Activated CD4-positive, CD25-positive, alpha-beta regulatory T cell treated with anti-CD3 and anti-CD28 coated beads, Interleukin-2, amount 50 U/mL, for 24 hours (primary cell): ENCODE results near the gene IRF2BPL.

ENCODE experiments used
- ATAC-seq, 2 donors: fragments of 150-1000 bp; cut with Tn5 transposase; one replicate each; pipeline ENCODE4 v1.10.0; 2021; ENCODE audit warnings: mild to moderate bottlenecking in 1 of 2, moderate library complexity in 1 of 2

Gene IRF2BPL

GRCh38 chr14:77028384-77029231 lies at the start of gene IRF2BPL:
IRF2BPL (minus strand) TSS chr14:77028708; CDS start chr14:77027792, 916 bp downstream.
- peak; percentile 71 to 72 for ATAC-seq

GRCh38 chr14:77077040-77077439 lies 48.5 kb upstream of the IRF2BPL start:
- ATAC-seq, result no peak

DNA sequence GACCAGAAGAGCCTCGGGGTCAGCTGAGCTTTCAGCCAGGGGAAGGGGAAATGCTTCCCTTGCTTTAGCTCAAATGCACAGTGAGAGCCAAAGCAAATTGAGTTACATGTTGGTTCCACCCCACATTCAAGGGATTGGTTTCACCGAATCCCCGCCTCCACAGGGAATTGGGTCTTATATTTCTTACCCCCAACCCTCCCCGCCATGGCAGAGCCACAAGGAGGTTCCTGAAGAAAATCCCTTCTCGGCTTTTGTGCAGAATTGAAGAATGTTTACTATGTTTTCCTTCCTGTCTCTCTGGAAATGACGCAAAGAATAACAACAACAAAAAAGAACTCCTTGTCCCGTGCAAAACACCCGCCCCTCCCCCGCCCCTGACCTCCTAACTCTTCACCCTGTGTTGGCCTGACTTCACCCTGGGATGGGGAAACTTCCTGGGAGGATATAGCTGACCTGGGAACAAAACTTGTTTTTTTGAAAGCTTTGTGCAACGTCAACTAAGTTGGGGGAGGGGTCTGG lies 47.7 kb upstream of the IRF2BPL start:
- no peak for ATAC-seq

- no peak for ATAC-seq
Observed at GRCh38 chr14:77074969-77075368, 46.5 kb upstream of the IRF2BPL start.

DNA sequence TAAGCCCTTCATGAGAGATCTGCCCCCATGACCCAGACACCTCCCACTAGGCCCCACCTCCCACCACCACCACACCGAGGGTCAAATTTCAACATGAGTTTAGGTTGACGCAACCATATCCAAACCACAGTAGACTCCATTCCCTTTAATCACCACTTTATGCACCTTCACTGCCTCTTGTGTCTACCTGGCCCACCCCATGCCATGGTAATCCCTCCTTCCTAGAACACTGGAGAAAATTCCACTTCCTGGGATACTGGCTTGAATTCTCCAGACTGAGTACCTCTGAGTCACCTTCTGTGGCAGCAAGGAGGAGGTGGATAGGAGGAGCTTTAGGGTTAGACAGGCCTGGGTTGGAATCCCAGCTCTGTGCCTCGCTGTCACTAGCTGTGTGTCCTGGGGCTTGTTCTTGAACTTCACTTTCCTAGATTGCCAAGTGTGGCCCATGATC lies 43.5 kb upstream of the IRF2BPL start:
- no peak for ATAC-seq

DNA sequence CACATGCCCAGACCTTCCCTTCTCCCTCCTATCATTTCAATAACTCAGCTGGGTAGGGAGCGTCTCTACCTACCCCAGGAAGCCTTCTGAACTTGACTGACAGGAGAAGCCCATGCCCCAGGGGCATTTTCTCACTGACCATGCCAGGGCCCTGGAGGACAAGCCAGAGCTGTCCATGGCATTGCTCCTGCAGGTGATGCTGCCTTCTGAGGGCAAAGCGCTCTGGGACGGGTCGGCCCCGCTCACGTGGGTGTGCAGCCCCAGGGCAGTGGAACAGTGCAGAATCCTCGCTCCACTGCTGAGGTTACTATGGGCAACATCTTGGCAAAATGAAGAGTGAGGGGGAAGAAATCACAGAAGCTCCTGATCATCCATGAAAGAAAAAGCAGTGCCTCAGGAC lies 41.0 kb upstream of the IRF2BPL start:
- ATAC-seq, result no peak

- ATAC-seq, result no peak
Observed at GRCh38 chr14:77068517-77069200, 40.2 kb upstream of the IRF2BPL start.

DNA sequence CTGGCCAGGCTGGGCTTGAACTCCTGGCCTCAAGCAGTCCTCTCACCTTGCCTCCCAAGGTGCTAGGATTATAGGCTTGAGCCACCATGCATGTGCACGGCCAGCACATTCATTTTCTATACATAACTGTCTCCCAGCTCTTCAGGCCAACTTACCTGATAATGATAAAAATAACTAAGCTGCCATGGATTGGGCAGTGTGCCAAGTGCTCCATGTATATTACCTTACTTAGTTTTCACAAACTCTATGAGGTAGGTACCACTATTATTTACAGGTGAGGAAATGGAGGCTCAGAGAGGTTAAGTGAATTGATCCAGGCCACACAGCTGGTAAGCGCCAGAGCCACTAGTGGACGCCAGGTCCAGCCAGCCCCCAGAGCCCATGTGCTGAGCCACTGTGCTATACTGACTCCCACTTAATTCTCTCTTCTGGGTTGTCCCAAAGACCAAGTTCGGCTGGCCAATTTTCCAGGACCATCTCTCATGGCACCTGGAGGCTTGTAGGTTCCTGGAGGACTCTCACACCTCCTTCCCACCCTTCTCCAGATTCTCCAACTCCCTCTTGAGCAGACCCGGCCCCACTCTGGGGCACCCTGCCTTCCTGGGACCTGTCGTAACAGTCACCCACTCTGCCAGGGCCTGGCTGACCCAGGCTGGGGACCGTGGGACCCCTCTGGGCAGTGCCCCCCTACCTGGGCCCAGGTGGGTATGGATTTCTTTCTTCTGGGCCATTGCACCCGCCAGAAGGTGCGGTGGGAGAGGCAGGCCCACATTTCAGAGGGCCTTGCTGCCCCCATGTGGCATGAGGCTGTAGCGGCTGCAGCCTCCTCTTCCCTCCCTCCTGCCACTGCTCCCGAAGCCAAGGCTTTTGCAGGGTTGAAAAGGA lies 39.4 kb upstream of the IRF2BPL start:
- peak; percentile 55 to 74 for ATAC-seq

DNA sequence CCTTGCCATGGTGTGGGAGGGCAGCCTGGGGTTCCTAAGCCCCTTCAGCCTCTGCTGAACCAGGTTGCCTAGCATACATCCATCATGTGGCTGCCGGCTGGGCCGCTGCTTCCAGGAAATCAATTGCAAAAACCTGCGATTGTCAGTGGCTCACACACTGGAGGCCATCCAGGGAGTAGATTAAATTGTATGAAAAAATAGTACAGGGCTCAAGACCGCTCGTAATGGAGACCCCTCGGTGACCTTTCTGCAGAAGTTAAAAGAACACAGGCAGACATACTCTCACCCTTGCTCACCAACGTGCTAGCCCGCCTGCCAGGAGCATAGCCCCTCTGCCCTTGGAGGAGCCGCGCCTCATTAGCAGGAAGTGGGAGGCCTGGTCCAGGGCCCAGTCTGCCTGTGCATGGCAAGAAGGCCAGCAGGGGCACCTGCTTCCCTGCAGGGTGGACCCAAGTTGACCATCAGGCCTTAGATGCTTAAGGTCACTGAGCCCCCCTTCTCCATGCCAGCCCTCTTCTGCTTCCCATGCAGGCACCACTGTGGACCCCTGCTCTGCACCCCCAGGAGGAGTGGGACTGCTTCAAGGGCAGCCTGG lies 38.2 kb upstream of the IRF2BPL start:
- ATAC-seq, result no peak

DNA sequence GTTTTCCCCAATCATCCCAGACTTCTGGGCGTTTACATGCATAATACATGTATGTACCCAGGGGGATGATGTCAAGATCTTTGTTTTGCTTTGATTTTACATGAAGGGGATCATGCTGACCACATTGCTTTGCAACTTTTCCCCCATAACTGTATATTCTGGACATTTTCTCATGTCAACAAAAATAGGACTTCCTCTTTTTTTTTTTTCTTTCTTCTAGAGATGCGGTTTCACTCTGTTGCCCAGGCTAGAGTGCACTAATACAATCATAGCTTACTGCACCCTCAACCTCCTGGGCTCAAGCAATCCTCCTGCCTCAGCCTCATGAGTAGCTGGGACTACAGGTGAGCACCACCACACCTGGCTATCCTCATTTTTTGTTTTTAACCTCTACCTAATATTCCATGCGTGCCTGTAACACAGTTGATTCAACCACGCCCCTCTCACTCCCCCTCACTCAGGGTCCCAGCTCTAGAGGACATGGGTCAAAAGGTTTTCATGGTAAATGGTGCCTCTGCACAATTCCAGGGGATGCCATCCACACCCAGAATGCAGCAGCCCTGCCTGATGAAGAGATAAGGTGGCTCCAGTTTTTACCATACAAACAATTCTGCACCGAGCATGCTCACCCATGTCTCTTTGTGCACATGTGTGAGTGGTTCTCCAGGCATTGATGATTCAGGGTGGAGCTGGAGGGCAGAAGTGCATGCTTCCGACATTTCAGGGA lies 37.5 kb upstream of the IRF2BPL start:
- ATAC-seq, result no peak

GRCh38 chr14:77064521-77065178 lies 36.1 kb upstream of the IRF2BPL start:
- ATAC-seq, result no peak

DNA sequence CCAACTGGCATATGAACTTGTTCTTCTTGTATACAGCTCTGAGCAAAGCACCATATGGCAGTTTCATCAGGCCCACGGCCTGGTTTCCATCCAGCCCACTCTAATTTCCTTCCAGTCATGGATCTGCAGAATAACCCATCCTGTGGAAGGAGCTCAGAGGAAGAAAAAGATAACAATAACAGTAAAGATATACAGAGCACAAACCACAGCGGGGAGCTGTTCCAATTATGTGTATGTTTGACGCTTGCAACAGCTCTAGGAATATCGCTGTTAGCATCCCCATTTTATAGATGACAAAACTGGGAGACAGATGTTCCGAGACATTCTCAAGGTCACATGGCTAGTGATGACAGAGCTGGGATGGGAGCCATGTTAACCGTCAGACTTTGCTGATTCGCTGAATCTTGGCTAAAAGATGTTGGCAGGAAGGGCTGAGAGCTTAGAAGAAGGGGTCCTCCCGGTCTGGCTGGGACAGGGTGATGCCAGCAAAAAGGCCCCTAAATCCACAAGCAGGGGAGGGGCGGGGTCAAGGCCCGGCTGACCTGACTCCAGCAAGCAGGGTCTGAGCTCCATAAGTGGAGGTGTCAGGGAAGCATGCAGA lies 35.2 kb upstream of the IRF2BPL start:
- ATAC-seq, result no peak

DNA sequence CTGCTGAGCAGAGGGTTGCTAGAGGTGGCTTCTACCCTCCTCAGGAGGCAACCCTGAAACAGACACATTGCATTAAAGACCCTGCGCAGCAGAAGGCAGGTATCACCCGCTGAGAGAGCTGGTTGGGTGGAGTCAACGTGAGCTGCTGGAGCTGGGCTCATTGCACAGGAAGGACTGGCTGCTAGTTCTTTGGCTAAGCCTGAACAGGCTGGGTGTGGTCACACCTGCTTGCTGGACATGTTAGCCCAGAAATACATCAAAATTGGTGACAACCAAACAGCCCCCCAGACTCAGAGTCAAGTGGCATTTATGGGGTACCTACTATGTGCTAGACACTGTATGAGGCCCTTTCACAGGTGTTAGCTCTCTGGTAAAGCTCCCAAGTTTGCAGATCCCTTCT lies 33.8 kb upstream of the IRF2BPL start:
- ATAC-seq, result no peak

DNA sequence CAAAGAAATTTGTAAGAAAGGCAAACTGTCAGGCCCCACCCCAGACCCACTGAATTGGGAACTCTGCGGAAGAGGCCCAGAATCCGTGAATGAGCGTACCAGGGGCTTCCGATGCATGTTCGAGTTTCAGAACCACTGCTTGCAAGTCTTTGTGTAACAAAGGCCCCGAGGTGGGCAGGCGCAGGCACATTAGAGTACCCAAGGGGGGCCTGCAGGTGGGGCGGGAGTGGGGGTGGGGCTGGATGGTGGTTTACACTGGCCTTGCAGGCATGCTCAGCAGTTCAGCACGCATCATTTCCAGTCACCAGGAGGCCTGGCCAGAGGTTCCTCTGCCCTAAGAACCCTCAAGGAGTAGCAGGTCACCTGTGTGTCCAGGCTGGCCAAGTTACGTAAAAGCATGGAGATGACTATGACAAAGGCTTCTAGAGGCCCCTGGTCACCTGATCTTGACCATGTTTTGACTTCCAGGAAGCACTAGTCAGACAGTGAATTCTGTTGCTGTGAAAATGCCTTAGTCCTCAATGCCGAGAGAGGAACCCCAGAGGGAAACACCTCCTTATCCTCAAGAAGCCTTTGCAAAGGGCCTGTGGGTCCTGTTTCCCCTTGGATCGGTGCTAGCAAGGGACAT lies 33.2 kb upstream of the IRF2BPL start:
- no peak for ATAC-seq

GRCh38 chr14:77059276-77059915 lies 30.9 kb upstream of the IRF2BPL start:
- ATAC-seq, result peak in 1 of 2 donors; percentile 73

DNA sequence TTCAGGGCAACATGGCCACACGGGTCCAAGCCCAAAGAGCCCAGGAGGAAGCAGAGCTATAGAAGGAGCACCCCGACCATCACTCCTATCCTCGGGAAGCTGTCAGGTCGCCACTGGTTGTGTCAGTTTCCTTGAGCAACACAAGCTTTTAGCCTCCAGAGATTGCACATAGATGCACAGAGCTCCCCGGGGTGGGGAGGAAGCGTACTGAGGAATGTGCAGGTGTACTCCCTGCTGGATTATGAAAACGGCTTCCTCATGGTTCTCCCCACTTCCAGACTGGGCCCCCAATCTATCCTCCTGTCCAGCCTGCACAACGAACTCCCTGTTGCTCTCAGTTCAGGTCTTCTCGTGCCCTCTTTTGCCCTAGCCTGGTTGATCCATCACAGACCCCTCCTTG lies 30.3 kb upstream of the IRF2BPL start:
- ATAC-seq, result no peak

- ATAC-seq, result no peak
Observed at GRCh38 chr14:77058117-77058516, 29.6 kb upstream of the IRF2BPL start.

- no peak for ATAC-seq
Observed at GRCh38 chr14:77055981-77056380, 27.5 kb upstream of the IRF2BPL start.

- no peak for ATAC-seq
Observed at GRCh38 chr14:77055306-77055705, 26.8 kb upstream of the IRF2BPL start.
